ENCODE results near the gene FHOD3.

Gene FHOD3

DNA sequence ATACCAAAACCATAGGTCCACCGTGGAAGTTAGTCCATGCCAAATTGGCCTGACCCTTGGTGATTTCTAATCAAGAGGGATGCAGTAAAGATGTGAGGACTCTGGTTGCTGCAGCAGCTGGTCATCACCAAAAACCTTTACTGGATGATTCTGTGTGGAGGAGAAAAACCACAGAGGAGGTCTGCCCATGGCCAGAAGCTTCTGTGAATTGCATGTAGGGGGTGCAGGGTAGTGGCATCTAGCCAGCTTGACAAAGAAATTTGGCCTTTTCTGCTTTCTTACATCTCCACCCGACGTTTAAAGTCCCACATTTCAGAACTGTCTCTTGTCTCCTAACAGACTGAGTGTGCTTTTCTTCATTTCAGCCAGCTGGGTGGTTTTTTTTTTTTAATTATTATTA lies 351.3 kb downstream of the FHOD3 start:
- peaks cover 3% of the 10 kb centered on the region for H3K27me3 ChIP-seq (ENCODE audit: insufficient read depth, poor library complexity, severe bottlenecking)
- TF ChIP-seq, protein P1, sequence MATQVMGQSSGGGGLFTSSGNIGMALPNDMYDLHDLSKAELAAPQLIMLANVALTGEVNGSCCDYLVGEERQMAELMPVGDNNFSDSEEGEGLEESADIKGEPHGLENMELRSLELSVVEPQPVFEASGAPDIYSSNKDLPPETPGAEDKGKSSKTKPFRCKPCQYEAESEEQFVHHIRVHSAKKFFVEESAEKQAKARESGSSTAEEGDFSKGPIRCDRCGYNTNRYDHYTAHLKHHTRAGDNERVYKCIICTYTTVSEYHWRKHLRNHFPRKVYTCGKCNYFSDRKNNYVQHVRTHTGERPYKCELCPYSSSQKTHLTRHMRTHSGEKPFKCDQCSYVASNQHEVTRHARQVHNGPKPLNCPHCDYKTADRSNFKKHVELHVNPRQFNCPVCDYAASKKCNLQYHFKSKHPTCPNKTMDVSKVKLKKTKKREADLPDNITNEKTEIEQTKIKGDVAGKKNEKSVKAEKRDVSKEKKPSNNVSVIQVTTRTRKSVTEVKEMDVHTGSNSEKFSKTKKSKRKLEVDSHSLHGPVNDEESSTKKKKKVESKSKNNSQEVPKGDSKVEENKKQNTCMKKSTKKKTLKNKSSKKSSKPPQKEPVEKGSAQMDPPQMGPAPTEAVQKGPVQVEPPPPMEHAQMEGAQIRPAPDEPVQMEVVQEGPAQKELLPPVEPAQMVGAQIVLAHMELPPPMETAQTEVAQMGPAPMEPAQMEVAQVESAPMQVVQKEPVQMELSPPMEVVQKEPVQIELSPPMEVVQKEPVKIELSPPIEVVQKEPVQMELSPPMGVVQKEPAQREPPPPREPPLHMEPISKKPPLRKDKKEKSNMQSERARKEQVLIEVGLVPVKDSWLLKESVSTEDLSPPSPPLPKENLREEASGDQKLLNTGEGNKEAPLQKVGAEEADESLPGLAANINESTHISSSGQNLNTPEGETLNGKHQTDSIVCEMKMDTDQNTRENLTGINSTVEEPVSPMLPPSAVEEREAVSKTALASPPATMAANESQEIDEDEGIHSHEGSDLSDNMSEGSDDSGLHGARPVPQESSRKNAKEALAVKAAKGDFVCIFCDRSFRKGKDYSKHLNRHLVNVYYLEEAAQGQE (IDR thresholded peaks at IDR 0.05; ENCODE audit: insufficient replicate concordance, low read depth), result no peak
- TF ChIP-seq GABPA (IDR thresholded peaks at IDR 0.05; ENCODE audit: low read depth) (no peak), SPI1 (IDR thresholded peaks at IDR 0.05; ENCODE audit: borderline replicate concordance, low read depth) (no peak), POLR2AphosphoS5 (IDR thresholded peaks at IDR 0.05; ENCODE audit: low read depth) (no peak)
- TF ChIP-seq, protein P2, sequence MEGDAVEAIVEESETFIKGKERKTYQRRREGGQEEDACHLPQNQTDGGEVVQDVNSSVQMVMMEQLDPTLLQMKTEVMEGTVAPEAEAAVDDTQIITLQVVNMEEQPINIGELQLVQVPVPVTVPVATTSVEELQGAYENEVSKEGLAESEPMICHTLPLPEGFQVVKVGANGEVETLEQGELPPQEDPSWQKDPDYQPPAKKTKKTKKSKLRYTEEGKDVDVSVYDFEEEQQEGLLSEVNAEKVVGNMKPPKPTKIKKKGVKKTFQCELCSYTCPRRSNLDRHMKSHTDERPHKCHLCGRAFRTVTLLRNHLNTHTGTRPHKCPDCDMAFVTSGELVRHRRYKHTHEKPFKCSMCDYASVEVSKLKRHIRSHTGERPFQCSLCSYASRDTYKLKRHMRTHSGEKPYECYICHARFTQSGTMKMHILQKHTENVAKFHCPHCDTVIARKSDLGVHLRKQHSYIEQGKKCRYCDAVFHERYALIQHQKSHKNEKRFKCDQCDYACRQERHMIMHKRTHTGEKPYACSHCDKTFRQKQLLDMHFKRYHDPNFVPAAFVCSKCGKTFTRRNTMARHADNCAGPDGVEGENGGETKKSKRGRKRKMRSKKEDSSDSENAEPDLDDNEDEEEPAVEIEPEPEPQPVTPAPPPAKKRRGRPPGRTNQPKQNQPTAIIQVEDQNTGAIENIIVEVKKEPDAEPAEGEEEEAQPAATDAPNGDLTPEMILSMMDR (IDR thresholded peaks at IDR 0.05; ENCODE audit: insufficient read depth, low read length), result no peak

DNA sequence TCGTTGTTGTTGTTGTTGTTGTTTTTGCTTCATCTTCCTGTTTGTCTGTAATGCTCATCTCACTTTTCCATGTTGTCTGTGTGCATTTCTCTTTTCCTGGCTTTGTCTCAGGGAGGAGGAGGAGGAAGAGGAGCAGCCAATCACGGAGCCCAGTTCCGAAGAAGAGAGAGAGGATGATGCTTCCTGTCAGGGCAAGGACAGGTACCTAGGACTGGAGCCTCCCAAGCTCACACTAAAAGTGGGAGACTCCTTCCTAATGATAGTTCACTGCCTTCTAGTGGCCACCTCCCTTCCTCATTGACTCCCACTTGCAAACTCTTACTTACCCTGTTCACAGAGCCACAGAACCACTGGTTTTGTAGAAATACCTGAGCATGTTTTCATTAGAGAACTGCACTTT lies 351.7 kb downstream of the FHOD3 start:
- Histone ChIP-seq H3K27me3 (ENCODE audit: insufficient read depth, poor library complexity, severe bottlenecking) (peaks cover 3% of the 10 kb centered on the region), H3K27ac (replicated peaks) (no peak overlapping the region), H3K4me3 (replicated peaks; ENCODE audit: insufficient read depth, low read length) (no peak overlapping the region)
- no peak for DNase-seq (ENCODE audit: low read depth in 1 of 2, low spot score in 1 of 2)
- TF ChIP-seq GABPA (IDR thresholded peaks at IDR 0.05; ENCODE audit: low read depth), result no peak
- TF ChIP-seq POLR2AphosphoS5 (IDR thresholded peaks at IDR 0.05; ENCODE audit: low read depth), result no peak
- no peak for TF ChIP-seq SPI1 (IDR thresholded peaks at IDR 0.05; ENCODE audit: borderline replicate concordance, low read depth)
- TF ChIP-seq, protein P2 (IDR thresholded peaks at IDR 0.05; ENCODE audit: insufficient read depth, low read length), result no peak

More for the DNA sequence above, 351.3 kb downstream of the FHOD3 start:
- DNase-seq (ENCODE audit: low read depth in 1 of 2, low spot score in 1 of 2), result no peak
- Histone ChIP-seq H3K27ac (replicated peaks) (no peak overlapping the region), H3K4me3 (replicated peaks; ENCODE audit: insufficient read depth, low read length) (no peak overlapping the region)

DNA sequence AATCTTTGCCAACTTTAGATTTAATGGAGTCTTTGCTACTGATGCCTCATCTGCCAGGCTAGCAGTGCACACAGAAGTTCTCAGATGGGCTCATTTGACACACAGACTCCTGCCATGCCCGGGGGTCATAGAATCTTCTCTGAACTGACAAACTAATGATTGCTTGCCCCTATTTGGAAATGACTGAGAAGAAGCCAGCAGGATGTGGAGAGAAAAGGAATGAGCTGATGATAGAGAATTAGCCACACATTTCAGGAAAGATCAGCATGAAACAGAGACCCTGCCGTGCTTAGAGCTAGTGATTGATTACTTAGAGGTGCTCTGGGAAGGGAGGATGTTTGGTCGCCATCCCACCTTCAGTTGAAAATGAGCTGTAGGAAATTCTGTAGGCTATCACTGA lies 352.8 kb downstream of the FHOD3 start:
- no peak for DNase-seq (ENCODE audit: low read depth in 1 of 2, low spot score in 1 of 2)
- no peak overlapping the region for H3K27ac ChIP-seq (replicated peaks)
- peaks cover 3% of the 10 kb centered on the region for H3K27me3 ChIP-seq (ENCODE audit: insufficient read depth, poor library complexity, severe bottlenecking)
- no peak for TF ChIP-seq SPI1 (IDR thresholded peaks at IDR 0.05; ENCODE audit: borderline replicate concordance, low read depth)
- TF ChIP-seq, protein P1 (IDR thresholded peaks at IDR 0.05; ENCODE audit: insufficient replicate concordance, low read depth), result no peak
- no peak for TF ChIP-seq GABPA (IDR thresholded peaks at IDR 0.05; ENCODE audit: low read depth)
- no peak for TF ChIP-seq POLR2AphosphoS5 (IDR thresholded peaks at IDR 0.05; ENCODE audit: low read depth)
- TF ChIP-seq, protein P2 (IDR thresholded peaks at IDR 0.05; ENCODE audit: insufficient read depth, low read length), result no peak
- H3K4me3 ChIP-seq (replicated peaks; ENCODE audit: insufficient read depth, low read length), result no peak overlapping the region

DNA sequence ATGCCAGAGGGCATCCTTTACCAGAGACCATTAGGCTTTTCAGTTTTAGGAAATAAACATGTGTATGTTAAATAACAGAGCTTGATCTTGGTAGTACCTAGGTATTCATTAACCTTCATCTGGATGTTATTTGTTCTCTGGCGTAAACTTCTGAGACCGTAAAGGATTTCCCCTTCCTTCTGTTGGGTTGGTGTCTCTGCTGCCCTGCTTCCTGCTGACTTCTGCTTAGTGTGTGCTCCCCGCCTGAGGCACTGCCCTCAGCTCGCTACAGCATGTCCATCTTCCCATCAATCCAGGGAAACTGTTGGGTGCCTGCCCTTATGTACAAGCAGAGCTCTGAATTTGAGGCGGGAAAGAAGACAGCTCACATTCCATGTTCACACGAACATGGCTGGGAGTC lies 353.4 kb downstream of the FHOD3 start:
- no peak for DNase-seq (ENCODE audit: low read depth in 1 of 2, low spot score in 1 of 2)
- H3K4me3 ChIP-seq (replicated peaks; ENCODE audit: insufficient read depth, low read length), result no peak overlapping the region
- TF ChIP-seq POLR2AphosphoS5 (IDR thresholded peaks at IDR 0.05; ENCODE audit: low read depth) (no peak), GABPA (IDR thresholded peaks at IDR 0.05; ENCODE audit: low read depth) (no peak), SPI1 (IDR thresholded peaks at IDR 0.05; ENCODE audit: borderline replicate concordance, low read depth) (no peak)
- TF ChIP-seq, protein P1 (IDR thresholded peaks at IDR 0.05; ENCODE audit: insufficient replicate concordance, low read depth), result no peak
- no peak overlapping the region for H3K27ac ChIP-seq (replicated peaks)
- peaks cover 3% of the 10 kb centered on the region for H3K27me3 ChIP-seq (ENCODE audit: insufficient read depth, poor library complexity, severe bottlenecking)
